A549 (cell line): ENCODE results near the gene MAGEA10. TPM values are rescaled to one million over a fixed set of nuclear protein-coding genes. Genes with fewer than 3 reads are reported as not detected.

Experiments
- ATAC-seq, 2 experiments: fragments of 200-7000 bp in 1 of 2; fragments of >200 bp in 1 of 2; cut with Nextera tagmentation in 1 of 2; cut with Tn5 transposase in 1 of 2; 3 replicates each; pipeline versions ENCODE4 v1.8.0 to v1.9.1; 2018 to 2020; ENCODE audit warnings: mild to moderate bottlenecking in 1 of 2, moderate library complexity in 1 of 2
- CTCF ChIA-PET: fragments of 300-600 bp; sonication (Branson Sonifier 250); formaldehyde crosslinking; extraction: SDS; loops from one replicate; lab custom pipeline; 2021; ENCODE audit warnings: antibody characterized with exemption, inconsistent platforms; lab: Yijun Ruan, JAX
- POLR2A ChIA-PET: fragments of 350-600 bp; formaldehyde crosslinking; extraction: SDS; loops from one replicate; lab custom pipeline; 2021; ENCODE audit warnings: antibody characterized with exemption, inconsistent platforms; lab: Yijun Ruan, JAX
- DNase-seq, 2 experiments: peaks; one replicate each; pipeline versions ENCODE4 v3.0.0 to v3.0.0-alpha.2; 2011 to 2016; ENCODE audit warnings: low read depth in 1 of 2, low spot score in 1 of 2
- FAIRE-seq: peaks from 2 replicates; lab custom pipeline; 2011; peaks lifted over from hg19 to GRCh38; lab: Jason Lieb, UNC
- H3K27ac ChIP-seq, 2 experiments: fragments of >200 bp; sonication (Bioruptor Twin); formaldehyde crosslinking; 3 replicates each; pipeline ENCODE4 v1.5.1; 2016 to 2017
- H3K4me1 ChIP-seq: fragments of >200 bp; sonication (Bioruptor Twin); formaldehyde crosslinking; 3 replicates; pipeline ENCODE4 v1.6.1; 2016
- H3K4me2 ChIP-seq: fragments of >200 bp; sonication (Bioruptor Twin); formaldehyde crosslinking; 3 replicates; pipeline ENCODE4 v1.6.1; 2016
- H3K4me3 ChIP-seq: fragments of >200 bp; sonication (Bioruptor Twin); formaldehyde crosslinking; 3 replicates; pipeline ENCODE4 v1.5.1; 2016
- H3K9me3 ChIP-seq: fragments of >200 bp; sonication (Bioruptor Twin); formaldehyde crosslinking; 3 replicates; pipeline ENCODE4 v1.6.1; 2016
- CBX2 ChIP-seq: fragments of 200-600 bp; sonication (generic); IDR thresholded peaks from 2 replicates; pipeline ENCODE4 v1.6.1; 2016; ENCODE audit warnings: low read depth, mild to moderate bottlenecking, borderline replicate concordance
- CEBPB ChIP-seq, 2 experiments: fragments of >200 bp in 1 of 2; sonication (Bioruptor Twin) in 1 of 2; formaldehyde crosslinking in 1 of 2; IDR thresholded peaks; 2 replicates each; pipeline ENCODE4 v1.6.1; 2012 to 2016
- CHD2 ChIP-seq: fragments of 150-350 bp; IDR thresholded peaks from 2 replicates; pipeline ENCODE4 v1.6.1; 2014; ENCODE audit warnings: low read length; ENCODE audit not compliant: partially characterized antibody
- EHF ChIP-seq: fragments of 250-450 bp; sonication (Bioruptor Pico); IDR thresholded peaks from 2 replicates; pipeline ENCODE4 v1.5.0; 2020; ENCODE audit warnings: mild to moderate bottlenecking
- EHMT2 ChIP-seq: fragments of 200-600 bp; sonication (generic); IDR thresholded peaks from 2 replicates; pipeline ENCODE4 v1.6.1; 2016; ENCODE audit warnings: antibody characterized with exemption, low read depth, mild to moderate bottlenecking, moderate library complexity
- EP300 ChIP-seq, 2 experiments: fragments of >200 bp; sonication (Bioruptor Twin); formaldehyde crosslinking; IDR thresholded peaks; 2 replicates in 1 of 2; 3 replicates in 1 of 2; pipeline ENCODE4 v1.6.1; 2016 to 2017
- FOSL2 ChIP-seq, 2 experiments: fragments of 450-650 bp in 1 of 2; fragments of >200 bp in 1 of 2; sonication (Bioruptor Twin) in 1 of 2; formaldehyde crosslinking; IDR thresholded peaks; 2 replicates each; pipeline versions ENCODE4 v1.5.0 to v1.6.1; 2016 to 2020; ENCODE audit warnings: mild to moderate bottlenecking in 1 of 2, moderate library complexity in 1 of 2
- FOXS1 ChIP-seq: fragments of 250-450 bp; sonication (Bioruptor Pico); IDR thresholded peaks from 2 replicates; pipeline ENCODE4 v1.5.0; 2020; ENCODE audit warnings: mild to moderate bottlenecking, moderate library complexity
- HOXA7 ChIP-seq: fragments of 250-450 bp; sonication (Bioruptor Pico); IDR thresholded peaks from 2 replicates; pipeline ENCODE4 v1.5.0; 2020; ENCODE audit warnings: mild to moderate bottlenecking, moderate library complexity
- KDM1A ChIP-seq: fragments of 200-600 bp; sonication (generic); IDR thresholded peaks from 2 replicates; pipeline ENCODE4 v1.6.1; 2016; ENCODE audit warnings: low read depth, mild to moderate bottlenecking
- MAFK ChIP-seq: fragments of 450-650 bp; IDR thresholded peaks from 2 replicates; pipeline ENCODE4 v1.6.1; 2014; ENCODE audit not compliant: partially characterized antibody
- NR3C1 ChIP-seq: fragments of >200 bp; sonication (Bioruptor Twin); formaldehyde crosslinking; IDR thresholded peaks from 3 replicates; pipeline ENCODE4 v1.6.1; 2017
- POLR2A ChIP-seq: IDR thresholded peaks from 2 replicates; pipeline ENCODE4 v1.6.1; 2012; ENCODE audit warnings: mild to moderate bottlenecking, low read length
- POLR2AphosphoS2 ChIP-seq: conservative IDR thresholded peaks from 2 replicates; pipeline ENCODE4 v1.6.1; 2012; ENCODE audit warnings: low read length, improper control_type of control experiment, inconsistent platforms
- RFX5 ChIP-seq: fragments of 450-650 bp; IDR thresholded peaks from 2 replicates; pipeline ENCODE4 v1.7.1; 2014; ENCODE audit warnings: antibody characterized with exemption, mild to moderate bottlenecking, moderate library complexity
- ZNF302 ChIP-seq: fragments of 250-450 bp; sonication (Bioruptor Pico); IDR thresholded peaks from 2 replicates; pipeline ENCODE4 v1.9.0; 2021; ENCODE audit warnings: inconsistent platforms, mild to moderate bottlenecking, moderate library complexity
- WGBS: methylation state at CpG from one replicate; pipeline ENCODE4 v1.1.6; 2017; ENCODE audit errors: missing lambda C conversion rate; 5-methylcytosine and 5-hydroxymethylcytosine counted together
- polyA minus RNA-seq: library from RNA; depleted of rRNA, polyadenylated mRNA; stranded (reverse); fragments of >200 nt; gene quantifications from 2 replicates; pipeline ENCODE4 v1.2.3, GENCODE V29; 2011; rRNA and poly(A)+ RNA removed
- polyA plus RNA-seq, 4 experiments: library from polyadenylated mRNA; depleted of rRNA in 3 of 4; stranded (reverse); fragments of >200 nt; fragmentation: RNase III in 1 of 4; extraction: RNeasy Plus Mini Kit Qiagen cat#74134 plus additional on column Dnase treatment in 1 of 4; gene quantifications; 2 replicates in 3 of 4; 3 replicates in 1 of 4; pipeline ENCODE4 v1.2.3, GENCODE V29; 2011 to 2017
- TF ChIP-seq, protein P1 (sequence below): fragments of >200 bp; sonication (Bioruptor Twin); formaldehyde crosslinking; IDR thresholded peaks from 2 replicates; pipeline ENCODE4 v1.6.1; 2016
- TF ChIP-seq, protein P2 (sequence below): fragments of >200 bp; sonication (Bioruptor Twin); formaldehyde crosslinking; IDR thresholded peaks from 3 replicates; pipeline ENCODE4 v1.6.1; 2016
- TF ChIP-seq, protein P3 (sequence below): fragments of 250-450 bp; sonication (Bioruptor Pico); IDR thresholded peaks from 2 replicates; pipeline ENCODE4 v1.5.0; 2021; ENCODE audit warnings: mild to moderate bottlenecking, moderate library complexity, borderline replicate concordance
- TF ChIP-seq, protein P4 (sequence below): fragments of 250-450 bp; sonication (Bioruptor Pico); IDR thresholded peaks from 2 replicates; pipeline ENCODE4 v1.5.0; 2020; ENCODE audit warnings: low read depth, mild to moderate bottlenecking, moderate library complexity
- TF ChIP-seq, protein P5 (sequence below): IDR thresholded peaks from 2 replicates; pipeline ENCODE4 v1.6.1; 2012; ENCODE audit warnings: low read depth, borderline replicate concordance
- TF ChIP-seq, protein P6 (sequence below): fragments of 450-650 bp; IDR thresholded peaks from 2 replicates; pipeline ENCODE4 v1.6.1; 2014; ENCODE audit warnings: antibody characterized with exemption

Gene MAGEA10
- 0.04 TPM in 1 of 2 replicates, not detected in the other for polyA plus RNA-seq (2011; rRNA removed)
- 0.01 TPM in 1 of 2 replicates, not detected in the other for polyA plus RNA-seq (2012; cell fraction: cytosol; rRNA removed)
- 0.01 and 0.05 TPM in 2 replicates for polyA plus RNA-seq (2012; cell fraction: nucleus; rRNA removed)
- polyA plus RNA-seq (2017; fragmentation: RNase III; extraction: RNeasy Plus Mini Kit Qiagen cat#74134 plus additional on column Dnase treatment): not detected in 3 replicates
- 0.29 TPM in 1 of 2 replicates, not detected in the other for polyA minus RNA-seq

DNA sequence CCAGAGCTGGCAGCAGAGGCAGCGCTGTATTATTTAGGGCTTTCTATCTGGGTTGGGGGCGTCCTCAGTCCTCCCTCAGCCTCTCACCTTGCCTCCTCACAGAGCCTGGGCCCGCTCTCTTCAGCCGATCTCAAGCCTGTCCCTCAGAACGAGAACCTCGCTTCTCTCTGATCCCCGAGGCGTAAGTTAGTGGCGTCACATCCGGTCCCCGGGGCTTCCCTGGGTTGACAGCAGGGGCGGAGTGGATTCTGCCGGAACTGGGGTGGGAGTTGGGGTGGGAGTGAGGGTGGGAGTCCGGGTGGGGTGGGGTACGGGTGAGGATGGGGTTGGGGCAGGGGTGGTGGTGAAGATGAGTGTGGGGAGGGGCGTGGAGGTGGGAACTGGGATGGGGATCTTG, at the start of gene MAGEA10:
Gene MAGEA10 (minus strand): TSS at position 190 of the 397 bp plus-strand sequence. CDS start 2,957 bp downstream, outside the sequence.
- ChIA-PET CTCF (no interaction called here), POLR2A (interaction anchor here (0.6 kb wide), 1 partner anchor 477 kb away, joined by 3 read pairs; no protein-coding TSS in a partner anchor)
- no peak within 1 kb of the TSS for H3K4me3 ChIP-seq
- ATAC-seq: no peak
- H3K4me2 ChIP-seq: no peak within 1 kb of the TSS
- no peak for DNase-seq
- no peak within 1 kb of the TSS for H3K27ac ChIP-seq
- H3K9me3 ChIP-seq: no peaks in the 10 kb centered on the region
- H3K4me1 ChIP-seq: no peaks in the 10 kb centered on the region
- 72% methylated on average over 5 of the region's 16 CpGs for WGBS
- TF ChIP-seq, protein P1, sequence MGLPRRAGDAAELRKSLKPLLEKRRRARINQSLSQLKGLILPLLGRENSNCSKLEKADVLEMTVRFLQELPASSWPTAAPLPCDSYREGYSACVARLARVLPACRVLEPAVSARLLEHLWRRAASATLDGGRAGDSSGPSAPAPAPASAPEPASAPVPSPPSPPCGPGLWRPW: no peak
- FAIRE-seq: no peak

DNA sequence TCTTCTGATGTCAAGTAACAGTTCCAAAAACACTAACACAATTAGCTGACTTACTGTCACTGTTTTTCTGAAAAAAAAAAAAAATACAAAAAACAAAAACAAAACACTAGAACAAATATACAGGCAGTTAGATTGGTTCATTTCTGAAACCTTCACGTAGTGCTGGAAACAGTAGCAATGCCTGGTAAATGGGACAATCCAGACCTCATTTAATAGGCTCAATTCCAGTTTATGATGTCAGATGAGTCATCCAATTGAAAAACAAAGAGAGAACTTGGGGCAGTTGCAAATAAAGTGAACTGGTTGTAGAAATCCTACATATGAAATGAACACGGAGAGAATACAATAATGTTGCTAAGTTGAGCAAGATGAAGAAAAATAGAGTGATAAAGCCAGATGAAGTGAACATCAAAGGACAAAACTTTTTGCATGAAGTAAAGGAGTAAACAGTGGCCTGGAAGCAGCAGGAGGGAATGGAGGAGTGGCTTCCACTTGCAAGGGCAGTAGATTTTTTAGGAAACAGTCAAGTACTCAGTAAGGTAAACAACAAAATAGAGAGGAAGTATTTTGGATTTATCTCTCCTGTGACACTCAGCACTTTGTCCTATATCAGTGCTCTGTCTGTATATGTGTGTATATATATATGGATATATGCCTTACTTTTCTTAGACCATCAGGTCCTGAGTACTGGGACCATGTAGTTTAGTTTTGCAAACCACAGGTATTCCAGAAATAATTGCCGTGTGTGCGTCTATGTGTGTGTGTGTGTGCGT, 39.3 kb upstream of the MAGEA10 start:
- Histone ChIP-seq H3K9me3 (no peaks in the 10 kb centered on the region), H3K4me2 (no peak overlapping the region), H3K27ac (no peak overlapping the region), H3K4me1 (no peaks in the 10 kb centered on the region)
- ChIA-PET POLR2A (no interaction called here), CTCF (interaction anchor here (1.1 kb wide), 1 partner anchor 9 kb away, joined by 3 read pairs; no protein-coding TSS in a partner anchor)
- FAIRE-seq (no peak), ATAC-seq (no peak)
- no peak for TF ChIP-seq ZNF302
- no peak for TF ChIP-seq RFX5
- TF ChIP-seq CEBPB (IDR thresholded peaks at IDR 0.05): no peak
- TF ChIP-seq, protein P2, sequence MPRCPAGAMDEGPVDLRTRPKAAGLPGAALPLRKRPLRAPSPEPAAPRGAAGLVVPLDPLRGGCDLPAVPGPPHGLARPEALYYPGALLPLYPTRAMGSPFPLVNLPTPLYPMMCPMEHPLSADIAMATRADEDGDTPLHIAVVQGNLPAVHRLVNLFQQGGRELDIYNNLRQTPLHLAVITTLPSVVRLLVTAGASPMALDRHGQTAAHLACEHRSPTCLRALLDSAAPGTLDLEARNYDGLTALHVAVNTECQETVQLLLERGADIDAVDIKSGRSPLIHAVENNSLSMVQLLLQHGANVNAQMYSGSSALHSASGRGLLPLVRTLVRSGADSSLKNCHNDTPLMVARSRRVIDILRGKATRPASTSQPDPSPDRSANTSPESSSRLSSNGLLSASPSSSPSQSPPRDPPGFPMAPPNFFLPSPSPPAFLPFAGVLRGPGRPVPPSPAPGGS: no peak
- TF ChIP-seq, protein P3, sequence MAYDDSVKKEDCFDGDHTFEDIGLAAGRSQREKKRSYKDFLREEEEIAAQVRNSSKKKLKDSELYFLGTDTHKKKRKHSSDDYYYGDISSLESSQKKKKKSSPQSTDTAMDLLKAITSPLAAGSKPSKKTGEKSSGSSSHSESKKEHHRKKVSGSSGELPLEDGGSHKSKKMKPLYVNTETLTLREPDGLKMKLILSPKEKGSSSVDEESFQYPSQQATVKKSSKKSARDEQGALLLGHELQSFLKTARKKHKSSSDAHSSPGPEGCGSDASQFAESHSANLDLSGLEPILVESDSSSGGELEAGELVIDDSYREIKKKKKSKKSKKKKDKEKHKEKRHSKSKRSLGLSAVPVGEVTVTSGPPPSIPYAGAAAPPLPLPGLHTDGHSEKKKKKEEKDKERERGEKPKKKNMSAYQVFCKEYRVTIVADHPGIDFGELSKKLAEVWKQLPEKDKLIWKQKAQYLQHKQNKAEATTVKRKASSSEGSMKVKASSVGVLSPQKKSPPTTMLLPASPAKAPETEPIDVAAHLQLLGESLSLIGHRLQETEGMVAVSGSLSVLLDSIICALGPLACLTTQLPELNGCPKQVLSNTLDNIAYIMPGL (CRISPR knock-in tag): no peak
- TF ChIP-seq FOSL2 (IDR thresholded peaks at IDR 0.05): no peak
- TF ChIP-seq FOSL2 (CRISPR knock-in tag; IDR thresholded peaks at IDR 0.05): no peak
- TF ChIP-seq POLR2AphosphoS2: no peak
- TF ChIP-seq EHMT2: no peak
- TF ChIP-seq, protein P4, sequence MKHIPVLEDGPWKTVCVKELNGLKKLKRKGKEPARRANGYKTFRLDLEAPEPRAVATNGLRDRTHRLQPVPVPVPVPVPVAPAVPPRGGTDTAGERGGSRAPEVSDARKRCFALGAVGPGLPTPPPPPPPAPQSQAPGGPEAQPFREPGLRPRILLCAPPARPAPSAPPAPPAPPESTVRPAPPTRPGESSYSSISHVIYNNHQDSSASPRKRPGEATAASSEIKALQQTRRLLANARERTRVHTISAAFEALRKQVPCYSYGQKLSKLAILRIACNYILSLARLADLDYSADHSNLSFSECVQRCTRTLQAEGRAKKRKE (CRISPR knock-in tag): no peak
- TF ChIP-seq EP300 (IDR thresholded peaks at IDR 0.05): no peak
- TF ChIP-seq KDM1A: no peak
- no peak for TF ChIP-seq POLR2A
- TF ChIP-seq, all 56 proteins: peak for 0
- H3K4me3 ChIP-seq: no peak overlapping the region
- no peak for DNase-seq
- 55% methylated on average over 5 of the region's 5 CpGs for WGBS

DNA sequence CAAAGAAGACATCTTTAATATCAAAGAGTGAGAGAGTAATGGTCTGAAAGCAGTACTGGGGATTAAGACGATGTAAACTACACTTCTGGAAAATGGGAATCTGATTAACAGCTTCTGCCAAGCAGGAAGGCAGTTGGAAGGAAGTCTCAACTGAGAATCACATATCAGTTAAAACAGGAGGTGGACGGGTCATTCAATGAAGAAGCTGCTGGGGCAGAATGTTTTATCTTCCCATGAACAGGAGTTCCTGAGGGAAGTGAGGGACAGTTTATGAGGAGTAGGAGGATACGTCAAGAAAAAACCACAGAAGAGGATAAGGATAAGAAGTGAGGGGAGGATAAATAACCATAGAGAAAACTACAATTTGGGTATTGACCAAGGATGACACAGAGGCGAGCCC, 38.7 kb upstream of the MAGEA10 start:
- Histone ChIP-seq H3K4me2 (no peak overlapping the region), H3K4me1 (no peaks in the 10 kb centered on the region), H3K9me3 (no peaks in the 10 kb centered on the region), H3K27ac (no peak overlapping the region), H3K4me3 (no peak overlapping the region)
- POLR2A ChIA-PET: no interaction called here
- FAIRE-seq (no peak), ATAC-seq (no peak), DNase-seq (no peak)
- WGBS: 27% methylated on average over 4 of the region's 4 CpGs
- CTCF ChIA-PET: interaction anchor here (1.1 kb wide), 1 partner anchor 8 kb away, joined by 3 read pairs; no protein-coding TSS in a partner anchor
- TF ChIP-seq EP300 (IDR thresholded peaks at IDR 0.05) (no peak), FOXS1 (CRISPR knock-in tag) (no peak), CBX2 (no peak), NR3C1 (no peak), MAFK (no peak), EHF (CRISPR knock-in tag) (no peak), EHMT2 (no peak), HOXA7 (CRISPR knock-in tag) (no peak), CHD2 (no peak)
- TF ChIP-seq, protein P5, sequence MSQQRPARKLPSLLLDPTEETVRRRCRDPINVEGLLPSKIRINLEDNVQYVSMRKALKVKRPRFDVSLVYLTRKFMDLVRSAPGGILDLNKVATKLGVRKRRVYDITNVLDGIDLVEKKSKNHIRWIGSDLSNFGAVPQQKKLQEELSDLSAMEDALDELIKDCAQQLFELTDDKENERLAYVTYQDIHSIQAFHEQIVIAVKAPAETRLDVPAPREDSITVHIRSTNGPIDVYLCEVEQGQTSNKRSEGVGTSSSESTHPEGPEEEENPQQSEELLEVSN: no peak
- TF ChIP-seq, protein P6, sequence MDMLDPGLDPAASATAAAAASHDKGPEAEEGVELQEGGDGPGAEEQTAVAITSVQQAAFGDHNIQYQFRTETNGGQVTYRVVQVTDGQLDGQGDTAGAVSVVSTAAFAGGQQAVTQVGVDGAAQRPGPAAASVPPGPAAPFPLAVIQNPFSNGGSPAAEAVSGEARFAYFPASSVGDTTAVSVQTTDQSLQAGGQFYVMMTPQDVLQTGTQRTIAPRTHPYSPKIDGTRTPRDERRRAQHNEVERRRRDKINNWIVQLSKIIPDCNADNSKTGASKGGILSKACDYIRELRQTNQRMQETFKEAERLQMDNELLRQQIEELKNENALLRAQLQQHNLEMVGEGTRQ: no peak
- TF ChIP-seq, protein P2: no peak
- TF ChIP-seq, protein P4 (CRISPR knock-in tag): no peak
